Osteoblast (primary cell): Measurements from ENCODE around the gene ENPP7. TPM values are rescaled to one million over a fixed set of nuclear protein-coding genes. Genes with fewer than 3 reads are reported as not detected.

Experiments
- DNase-seq: peaks from one replicate; pipeline ENCODE4 v3.0.0; 2011; ENCODE audit warnings: low spot score, mixed read lengths; ENCODE audit not compliant: insufficient read length; ENCODE audit errors: missing footprints
- H2AFZ ChIP-seq: 2 replicates; pipeline ENCODE4 v1.6.0; 2011; ENCODE audit warnings: mild to moderate bottlenecking, low read length
- H3K27ac ChIP-seq: 2 replicates; pipeline ENCODE4 v1.5.1; 2011; ENCODE audit warnings: mild to moderate bottlenecking, low read depth, low read length, moderate library complexity
- H3K27me3 ChIP-seq: 2 replicates; pipeline ENCODE4 v1.6.0; 2012; ENCODE audit warnings: mild to moderate bottlenecking, control low read depth, inconsistent platforms, low read length, moderate library complexity; ENCODE audit not compliant: insufficient read depth
- H3K36me3 ChIP-seq: 2 replicates; pipeline ENCODE4 v1.5.1; 2011; ENCODE audit warnings: mild to moderate bottlenecking, low read length, control low read depth, moderate library complexity; ENCODE audit not compliant: insufficient read depth
- H3K4me1 ChIP-seq: 2 replicates; pipeline ENCODE4 v1.5.1; 2011; ENCODE audit warnings: mild to moderate bottlenecking, low read length, control low read depth, moderate library complexity; ENCODE audit not compliant: insufficient read depth
- H3K4me2 ChIP-seq: 2 replicates; pipeline ENCODE4 v1.6.0; 2011; ENCODE audit warnings: mild to moderate bottlenecking, low read length; ENCODE audit not compliant: insufficient read depth
- H3K4me3 ChIP-seq: fragments of 200-600 bp; sonication (generic); 3 replicates; pipeline ENCODE4 v1.5.1; 2012; ENCODE audit warnings: mild to moderate bottlenecking, low read length, inconsistent platforms; ENCODE audit not compliant: insufficient read depth
- H3K79me2 ChIP-seq: 2 replicates; pipeline ENCODE4 v1.6.0; 2012; ENCODE audit warnings: mild to moderate bottlenecking, low read length, control low read depth, inconsistent platforms; ENCODE audit not compliant: insufficient read depth
- H3K9me3 ChIP-seq: 2 replicates; pipeline ENCODE4 v1.5.1; 2011; ENCODE audit warnings: low read depth, low read length, control low read depth
- H4K20me1 ChIP-seq: 2 replicates; pipeline ENCODE4 v1.6.0; 2012; ENCODE audit warnings: mild to moderate bottlenecking, low read length, control low read depth; ENCODE audit not compliant: insufficient read depth
- CTCF ChIP-seq: IDR thresholded peaks from 2 replicates; pipeline ENCODE4 v1.5.1; 2011; ENCODE audit warnings: mild to moderate bottlenecking, low read depth, low read length, moderate library complexity; ENCODE audit errors: extremely low read depth
- total RNA-seq: library from RNA; depleted of rRNA; stranded (reverse); fragments of >200 nt; gene quantifications from 2 replicates; pipeline ENCODE4 v1.2.3, GENCODE V29; 2012

ENPP7 gene
- total RNA-seq, 1 donor, result not detected

GRCh38 chr17:79755591-79755990 lies 24.8 kb downstream of the ENPP7 start:
- DNase-seq, result no peak
- Histone ChIP-seq H3K4me1 (no peaks in the 10 kb centered on the region), H2AFZ (no peak overlapping the region), H3K79me2 (no peaks in the 10 kb centered on the region), H4K20me1 (no peaks in the 10 kb centered on the region), H3K4me3 (no peak overlapping the region), H3K36me3 (no peaks in the 10 kb centered on the region), H3K27ac (no peak overlapping the region), H3K4me2 (no peak overlapping the region), H3K27me3 (peaks cover 4% of the 10 kb centered on the region), H3K9me3 (no peaks in the 10 kb centered on the region)
- no peak for TF ChIP-seq CTCF

- TF ChIP-seq CTCF, result no peak
- Histone ChIP-seq H3K9me3 (no peaks in the 10 kb centered on the region), H4K20me1 (no peaks in the 10 kb centered on the region), H2AFZ (no peak overlapping the region), H3K36me3 (no peaks in the 10 kb centered on the region), H3K79me2 (no peaks in the 10 kb centered on the region), H3K4me2 (no peak overlapping the region), H3K4me3 (no peak overlapping the region), H3K4me1 (no peaks in the 10 kb centered on the region), H3K27ac (no peak overlapping the region), H3K27me3 (no peaks in the 10 kb centered on the region)
- peak; percentile 43 for DNase-seq
Measured at GRCh38 chr17:79757140-79757745, 26.5 kb downstream of the ENPP7 start.

- Histone ChIP-seq H3K4me2 (no peak overlapping the region), H4K20me1 (no peaks in the 10 kb centered on the region), H3K36me3 (no peaks in the 10 kb centered on the region), H3K4me3 (no peak overlapping the region), H3K9me3 (no peaks in the 10 kb centered on the region), H3K79me2 (no peaks in the 10 kb centered on the region), H3K4me1 (no peaks in the 10 kb centered on the region), H3K27me3 (peaks cover under 1% of the 10 kb centered on the region), H3K27ac (no peak overlapping the region), H2AFZ (no peak overlapping the region)
- DNase-seq, result no peak
- no peak for TF ChIP-seq CTCF
Measured at GRCh38 chr17:79758271-79758670, 27.5 kb downstream of the ENPP7 start.

- H3K4me3 ChIP-seq, result no peak overlapping the region
- H3K79me2 ChIP-seq, result no peaks in the 10 kb centered on the region
- no peaks in the 10 kb centered on the region for H4K20me1 ChIP-seq
- H3K4me2 ChIP-seq, result no peak overlapping the region
- H3K4me1 ChIP-seq, result no peaks in the 10 kb centered on the region
- no peaks in the 10 kb centered on the region for H3K36me3 ChIP-seq
- DNase-seq, result peak; percentile 14
- peaks cover 4% of the 10 kb centered on the region for H3K27me3 ChIP-seq
- no peak for TF ChIP-seq CTCF
- H3K27ac ChIP-seq, result no peak overlapping the region
- no peak overlapping the region for H2AFZ ChIP-seq
- H3K9me3 ChIP-seq, result no peaks in the 10 kb centered on the region
Measured at GRCh38 chr17:79760197-79760906, 29.6 kb downstream of the ENPP7 start.
